Kidney (tissue), 14 donors: ENCODE data around the gene KIF27. TPM values are rescaled to one million over a fixed set of nuclear protein-coding genes. Genes with fewer than 3 reads are reported as not detected.
"Not testable (repeated sequence)": the region's sequence is repeated elsewhere in the genome, so short reads cannot be mapped to it uniquely, and the experiment has no call there.

Experiments
- DNase-seq, 5 donors: peaks; one replicate each; pipeline ENCODE4 v3.0.0-alpha.2; 2013 to 2020
- FAIRE-seq: peaks from 2 replicates; lab custom pipeline; 2012; peaks lifted over from hg19 to GRCh38; lab: Jason Lieb, UNC
- H3K27ac ChIP-seq, 2 donors: one replicate each; pipeline ENCODE4 v1.7.0; 2013; ENCODE audit warnings: low read depth in 2 of 2, low read length in 2 of 2, inconsistent platforms in 1 of 2
- H3K27me3 ChIP-seq: one replicate; pipeline ENCODE4 v1.7.1; 2013; ENCODE audit warnings: low read length, inconsistent platforms; ENCODE audit not compliant: control insufficient read depth, insufficient read depth
- H3K36me3 ChIP-seq, 3 donors: one replicate each; pipeline versions ENCODE4 v1.7.0 to v1.7.1; 2013; ENCODE audit warnings: low read length in 3 of 3, control low read depth in 1 of 3, inconsistent platforms in 1 of 3; ENCODE audit not compliant: insufficient read depth in 3 of 3, control insufficient read depth in 2 of 3
- H3K4me1 ChIP-seq, 3 donors: one replicate each; pipeline versions ENCODE4 v1.7.0 to v1.7.1; 2013; ENCODE audit warnings: low read length in 3 of 3, inconsistent platforms in 1 of 3, low read depth in 1 of 3; ENCODE audit not compliant: control insufficient read depth in 2 of 3, insufficient read depth in 2 of 3
- H3K4me3 ChIP-seq, 3 donors: one replicate each; pipeline versions ENCODE4 v1.7.0 to v1.8.1; 2013; ENCODE audit warnings: low read length in 3 of 3, control low read depth in 1 of 3, inconsistent platforms in 1 of 3
- H3K9ac ChIP-seq, 3 donors: one replicate each; pipeline versions ENCODE4 v1.7.0 to v1.7.1; 2013; ENCODE audit warnings: low read length in 3 of 3, control low read depth in 1 of 3, inconsistent platforms in 1 of 3
- H3K9me3 ChIP-seq, 3 donors: one replicate each; pipeline versions ENCODE4 v1.7.0 to v1.7.1; 2013; ENCODE audit warnings: low read length in 3 of 3, control low read depth in 1 of 3, inconsistent platforms in 1 of 3; ENCODE audit not compliant: control insufficient read depth in 2 of 3, insufficient read depth in 1 of 3
- CTCF ChIP-seq: IDR thresholded peaks from 3 replicates; pipeline ENCODE4 v1.5.1; 2012; ENCODE audit warnings: mild to moderate bottlenecking, moderate library complexity, borderline replicate concordance; ENCODE audit not compliant: insufficient read depth; ENCODE audit errors: extremely low read depth
- intact Hi-C: fragments of 100-400 bp; cut with DNase I; formaldehyde crosslinking; loops from one replicate; pipeline ENCODE4 v1.11.1; 2022
- polyA plus RNA-seq: library from polyadenylated mRNA; stranded (reverse); fragments of 350-450 nt; fragmentation: Illumina TruSeq; extraction: RNeasy Lipid Tissue Mini Kit (QIAGEN cat#74804); gene quantifications from one replicate; pipeline ENCODE4 v1.2.3, GENCODE V29; 2014; ENCODE audit warnings: low read depth, low replicate concordance; ENCODE audit not compliant: insufficient read depth
- total RNA-seq: library from RNA; stranded (reverse); fragmentation: NEBNext Ultra II Directional; extraction: Animal tissue kit (Norgen Biotek cat#: 25700); gene quantifications from one replicate; pipeline ENCODE4 v1.2.1, GENCODE V29; 2021
- donor health status: control.
- donor health status: control.
- donor health status: control.
- donor health status: control.
- donor health status: control.
- donor health status: DM: yes; HTN: yes; CAD: no.
- donor health status: Normal renal cell carcinoma (clear cell type).

The KIF27 gene
- total and polyA plus RNA-seq, 2 donors from 2014 or later, result 1.5 to 8.7 TPM

- FAIRE-seq, H3K4me3 ChIP-seq, H3K9ac ChIP-seq, DNase-seq, H3K27me3 ChIP-seq, H3K27ac ChIP-seq, H3K4me1 ChIP-seq, H3K9me3 ChIP-seq, intact Hi-C loops, H3K36me3 ChIP-seq: not testable (repeated sequence)
These were observed 96.1 kb downstream of the KIF27 start for GRCh38 chr9:83824986-83825623.

- peak within 1 kb of the TSS in 1 of 3 donors; percentile 34 for H3K9ac ChIP-seq
These were observed 103.6 kb downstream of the KIF27 start, which contains the start of gene GKAP1 for GRCh38 chr9:83817356-83818278. Gene GKAP1 (minus strand): TSS chr9:83817769. CDS start chr9:83806517, 11,252 bp downstream.

GRCh38 chr9:83817011-83817355 lies 104.2 kb downstream of the KIF27 start:
- intact Hi-C loops, H3K27me3 ChIP-seq, FAIRE-seq, H3K36me3 ChIP-seq, H3K9me3 ChIP-seq, H3K4me1 ChIP-seq: not testable (repeated sequence)
- peak overlapping the region in 1 of 3 donors; percentile 19 for H3K9ac ChIP-seq
- DNase-seq, result peak in 2 of 5 donors; percentile 33 to 48
- H3K4me3 ChIP-seq, result peak overlapping the region; percentile 44 to 61 (median 59)
- H3K27ac ChIP-seq, result peak overlapping the region; percentile 43 to 53

More at GRCh38 chr9:83817356-83818278, 103.6 kb downstream of the KIF27 start, which contains the start of gene GKAP1:
- Histone ChIP-seq H3K27ac (peak within 1 kb of the TSS; percentile 53 to 67), H3K4me3 (peak within 1 kb of the TSS; percentile 44 to 61 (median 59))
- H3K4me1 ChIP-seq, H3K36me3 ChIP-seq, FAIRE-seq, H3K27me3 ChIP-seq, intact Hi-C loops, H3K9me3 ChIP-seq: not testable (repeated sequence)
- peak; percentile 22 for TF ChIP-seq CTCF
- DNase-seq, result peak; percentile 81 to 92 (median 86)

GRCh38 chr9:83815120-83815519 lies 106.1 kb downstream of the KIF27 start:
- intact Hi-C loops, FAIRE-seq, H3K9ac ChIP-seq: not testable (repeated sequence)

GRCh38 chr9:83809213-83809612 lies 112.0 kb downstream of the KIF27 start:
- H3K4me3 ChIP-seq, FAIRE-seq, DNase-seq, H3K27me3 ChIP-seq, intact Hi-C loops, H3K36me3 ChIP-seq, H3K27ac ChIP-seq, H3K9me3 ChIP-seq, H3K9ac ChIP-seq, H3K4me1 ChIP-seq: not testable (repeated sequence)

More at GRCh38 chr9:83815120-83815519, 106.1 kb downstream of the KIF27 start:
- H3K9me3 ChIP-seq, H3K4me3 ChIP-seq, H3K4me1 ChIP-seq, H3K36me3 ChIP-seq, H3K27ac ChIP-seq, DNase-seq, H3K27me3 ChIP-seq: not testable (repeated sequence)

GRCh38 chr9:83804454-83804853 lies 116.8 kb downstream of the KIF27 start:
- FAIRE-seq, H3K27me3 ChIP-seq: not testable (repeated sequence)

GRCh38 chr9:83803941-83804340 lies 117.3 kb downstream of the KIF27 start:
- DNase-seq, H3K9ac ChIP-seq, H3K4me3 ChIP-seq, intact Hi-C loops, H3K36me3 ChIP-seq, FAIRE-seq, H3K4me1 ChIP-seq, H3K27ac ChIP-seq, H3K27me3 ChIP-seq, H3K9me3 ChIP-seq: not testable (repeated sequence)

More at GRCh38 chr9:83804454-83804853, 116.8 kb downstream of the KIF27 start:
- DNase-seq, H3K9me3 ChIP-seq, H3K4me1 ChIP-seq, H3K27ac ChIP-seq, H3K9ac ChIP-seq, H3K4me3 ChIP-seq, intact Hi-C loops, H3K36me3 ChIP-seq: not testable (repeated sequence)
